HepG2 (cell line): ENCODE results near the gene HPD. TPM values are rescaled to one million over a fixed set of nuclear protein-coding genes. Genes with fewer than 3 reads are reported as not detected.
A peak's percentile ranks its signal among the peaks of the same experiment; 100 is the strongest.

ENCODE experiments used
- ATAC-seq: fragments of 200-7000 bp; cut with Tn5 transposase; 3 replicates; pipeline ENCODE4 v1.9.1; 2020; ENCODE audit warnings: mild to moderate bottlenecking, moderate library complexity
- BruUV-seq: library from RNA; stranded (reverse); fragments of 400-500 nt; replicated peaks from 2 replicates; lab custom pipeline; 2021; lab: Mats Ljungman, UMichigan
- CTCF ChIA-PET: fragments of 300-600 bp; formaldehyde crosslinking; extraction: SDS; loops from one replicate; lab custom pipeline; 2021; ENCODE audit warnings: low total read pairs, inconsistent platforms, low intra/inter-chr PET ratio; lab: Yijun Ruan, JAX
- POLR2A ChIA-PET: fragments of 350-600 bp; sonication (Branson Sonifier 250); formaldehyde crosslinking; loops from one replicate; lab custom pipeline; 2020; ENCODE audit warnings: antibody characterized with exemption, inconsistent platforms; lab: Yijun Ruan, JAX
- DNase-seq: peaks from one replicate; pipeline ENCODE4 v3.0.0-alpha.2; 2015; ENCODE audit warnings: low spot score
- FAIRE-seq: peaks from 3 replicates; lab custom pipeline; 2011; peaks lifted over from hg19 to GRCh38; lab: Jason Lieb, UNC
- H2AFZ ChIP-seq: one replicate; pipeline ENCODE4 v1.6.1; 2011; ENCODE audit warnings: low read length, inconsistent platforms
- H3K27ac ChIP-seq: fragments of 300-600 bp; 3 replicates; pipeline ENCODE4 v1.8.0; 2011; ENCODE audit warnings: mixed run types, mild to moderate bottlenecking, mixed read lengths, low read length, inconsistent platforms; ENCODE audit not compliant: insufficient read depth; ENCODE audit errors: extremely low read length
- H3K27me3 ChIP-seq, 2 experiments: fragments of 200-600 bp in 1 of 2; 2 replicates in 1 of 2; 3 replicates in 1 of 2; pipeline versions ENCODE4 v1.6.0 to v1.8.0; 2011; ENCODE audit warnings: low read length in 2 of 2, mild to moderate bottlenecking in 2 of 2, moderate library complexity in 2 of 2, inconsistent platforms in 1 of 2; ENCODE audit not compliant: insufficient read depth in 2 of 2, control insufficient read depth in 1 of 2
- H3K36me3 ChIP-seq, 2 experiments: fragments of 200-600 bp in 1 of 2; replicated peaks in 1 of 2; 2 replicates in 1 of 2; 3 replicates in 1 of 2; pipeline versions ENCODE4 v1.5.1 to v1.8.0; 2011; ENCODE audit warnings: low read length in 2 of 2, inconsistent platforms in 1 of 2; ENCODE audit not compliant: insufficient read depth in 2 of 2, control insufficient read depth in 1 of 2
- H3K4me1 ChIP-seq: 2 replicates; pipeline ENCODE4 v1.5.1; 2012; ENCODE audit warnings: low read length, inconsistent platforms; ENCODE audit not compliant: insufficient read depth
- H3K4me2 ChIP-seq: 2 replicates; pipeline ENCODE4 v1.6.0; 2011; ENCODE audit warnings: low read depth, low read length, inconsistent platforms
- H3K4me3 ChIP-seq, 3 experiments: fragments of 200-600 bp in 1 of 3; sonication (generic), shearing (Covaris generic) in 1 of 3; replicated peaks in 1 of 3; 2 replicates each; pipeline ENCODE4 v1.5.1; 2011 to 2016; ENCODE audit warnings: low read length in 3 of 3, inconsistent platforms in 2 of 3, low read depth in 2 of 3, mild to moderate bottlenecking in 2 of 3, control low read depth in 1 of 3, mixed read lengths in 1 of 3; ENCODE audit not compliant: insufficient read depth in 1 of 3
- H3K79me2 ChIP-seq: one replicate; pipeline ENCODE4 v1.6.1; 2011; ENCODE audit warnings: low read length, inconsistent platforms; ENCODE audit not compliant: insufficient read depth
- H3K9ac ChIP-seq: 2 replicates; pipeline ENCODE4 v1.6.0; 2011; ENCODE audit warnings: mild to moderate bottlenecking, low read depth, low read length, inconsistent platforms; ENCODE audit not compliant: insufficient read depth
- H3K9me3 ChIP-seq: 2 replicates; pipeline ENCODE4 v1.5.1; 2012; ENCODE audit warnings: mild to moderate bottlenecking, low read length
- H4K20me1 ChIP-seq: 2 replicates; pipeline ENCODE4 v1.6.0; 2011; ENCODE audit warnings: inconsistent platforms, mild to moderate bottlenecking, low read length, moderate library complexity; ENCODE audit not compliant: insufficient read depth
- AGO1 ChIP-seq: fragments of 200-400 bp; formaldehyde crosslinking; IDR thresholded peaks from 2 replicates; pipeline ENCODE4 v1.6.1; 2017; ENCODE audit warnings: mild to moderate bottlenecking, low read depth, low read length, moderate library complexity; ENCODE audit not compliant: poor library complexity, severe bottlenecking
- AGO2 ChIP-seq: fragments of 200-400 bp; formaldehyde crosslinking; optimal IDR thresholded peaks from 2 replicates; pipeline ENCODE3; 2017; ENCODE audit warnings: mild to moderate bottlenecking, low read depth, low read length, moderate library complexity
- HES4 ChIP-seq: sonication (generic); formaldehyde crosslinking; IDR thresholded peaks from 2 replicates; pipeline ENCODE4 v1.9.0; 2021; ENCODE audit warnings: mild to moderate bottlenecking, missing genetic modification reagents, borderline replicate concordance
- MAF1 ChIP-seq: sonication (generic); formaldehyde crosslinking; IDR thresholded peaks from 2 replicates; pipeline ENCODE4 v1.5.0; 2020; ENCODE audit warnings: missing genetic modification reagents, borderline replicate concordance
- MYPOP ChIP-seq: sonication (generic); formaldehyde crosslinking; IDR thresholded peaks from 2 replicates; pipeline ENCODE4 v1.8.1; 2023; ENCODE audit warnings: mild to moderate bottlenecking, moderate library complexity, missing genetic modification reagents
- NKX3-1 ChIP-seq: sonication (generic); formaldehyde crosslinking; IDR thresholded peaks from 2 replicates; pipeline ENCODE4 v1.5.0; 2020; ENCODE audit warnings: missing genetic modification reagents
- NRL ChIP-seq: sonication (generic); formaldehyde crosslinking; IDR thresholded peaks from 2 replicates; pipeline ENCODE4 v1.5.0; 2020; ENCODE audit warnings: missing genetic modification reagents, mild to moderate bottlenecking, moderate library complexity, borderline replicate concordance
- RARG ChIP-seq: sonication (generic); formaldehyde crosslinking; IDR thresholded peaks from 2 replicates; pipeline ENCODE4 v1.4.0; 2020; ENCODE audit warnings: low read depth, mild to moderate bottlenecking, missing genetic modification reagents
- RBFOX2 ChIP-seq: fragments of 200-400 bp; formaldehyde crosslinking; IDR thresholded peaks from 2 replicates; pipeline ENCODE4 v1.6.1; 2017; ENCODE audit warnings: low read depth, mild to moderate bottlenecking, low read length
- SAFB2 ChIP-seq: sonication (generic); formaldehyde crosslinking; IDR thresholded peaks from 2 replicates; pipeline ENCODE4 v1.5.1; 2020; ENCODE audit warnings: missing genetic modification reagents, low read depth, mild to moderate bottlenecking, borderline replicate concordance
- SALL2 ChIP-seq: sonication (generic); formaldehyde crosslinking; IDR thresholded peaks from 2 replicates; pipeline ENCODE4 v1.8.1; 2023; ENCODE audit warnings: mild to moderate bottlenecking, missing genetic modification reagents, inconsistent platforms
- SNAPC4 ChIP-seq: sonication (generic); formaldehyde crosslinking; IDR thresholded peaks from 2 replicates; pipeline ENCODE4 v1.4.0; 2020; ENCODE audit warnings: mild to moderate bottlenecking, missing genetic modification reagents
- ZFP37 ChIP-seq: sonication (generic); formaldehyde crosslinking; IDR thresholded peaks from 2 replicates; pipeline ENCODE4 v1.4.0; 2020; ENCODE audit warnings: missing genetic modification reagents, borderline replicate concordance
- ZKSCAN1 ChIP-seq: fragments of 150-350 bp; IDR thresholded peaks from 2 replicates; pipeline ENCODE4 v1.6.1; 2014; ENCODE audit warnings: low read length
- ZNF235 ChIP-seq: sonication (generic); formaldehyde crosslinking; IDR thresholded peaks from 2 replicates; pipeline ENCODE4 v1.8.1; 2023; ENCODE audit warnings: mild to moderate bottlenecking, missing genetic modification reagents, borderline replicate concordance
- ZNF607 ChIP-seq: sonication (generic); formaldehyde crosslinking; IDR thresholded peaks from 2 replicates; pipeline ENCODE4 v1.5.1; 2020; ENCODE audit warnings: missing genetic modification reagents, mild to moderate bottlenecking, borderline replicate concordance
- ZNF691 ChIP-seq: sonication (generic); formaldehyde crosslinking; IDR thresholded peaks from 2 replicates; pipeline ENCODE4 v1.4.0; 2020; ENCODE audit warnings: missing genetic modification reagents, low read depth, mild to moderate bottlenecking, borderline replicate concordance
- ZZZ3 ChIP-seq: sonication (generic); formaldehyde crosslinking; IDR thresholded peaks from 2 replicates; pipeline ENCODE4 v1.4.0; 2020; ENCODE audit warnings: missing genetic modification reagents, mild to moderate bottlenecking, borderline replicate concordance
- WGBS: methylation state at CpG from one replicate; pipeline ENCODE4 v1.1.6; 2017; ENCODE audit warnings: low lambda C conversion rate; 5-methylcytosine and 5-hydroxymethylcytosine counted together
- in situ Hi-C: cut with HindIII; loops from 2 replicates; pipeline ENCODE4 v1.10.0; 2017; ENCODE audit warnings: low pct_unique_long_range_greater_than_20kb; ENCODE audit not compliant: extremely low pct_ligation_motif_present
- intact Hi-C: fragments of 100-400 bp; cut with micrococcal nuclease; formaldehyde crosslinking; loops from one replicate; pipeline ENCODE4 v1.10.0; 2022; ENCODE audit not compliant: unreplicated experiment
- polyA plus RNA-seq, 8 experiments: library from polyadenylated mRNA; depleted of rRNA in 3 of 8; stranded (reverse) in 7 of 8; unstranded in 1 of 8; fragments of >200 nt; fragmentation: Illumina TruSeq in 4 of 8; extraction: Trizol in 4 of 8; gene quantifications; 2 replicates each; pipeline versions ENCODE4 v1.2.1 to v1.2.3, GENCODE V29; 2011 to 2016; ENCODE audit warnings: low read depth in 4 of 8, missing spikeins in 1 of 8, mixed read lengths in 1 of 8; ENCODE audit not compliant: insufficient read depth in 1 of 8
- total RNA-seq, 5 experiments: library from RNA; depleted of rRNA; stranded (reverse); fragments of >200 nt; fragmentation: Illumina TruSeq; extraction: Trizol; gene quantifications; 2 replicates each; pipeline ENCODE4 v1.2.3, GENCODE V29; 2016; ENCODE audit warnings: low read depth in 1 of 5

The HPD gene
- total and polyA plus RNA-seq, 2 of the 13 experiments (the other 11 are each of a cell fraction or from before 2014, with no cell fraction given), result 120 to 195 TPM

GRCh38 chr12:121825041-121825523 lies 33.6 kb downstream of the HPD start:
- no peak overlapping the region for H2AFZ ChIP-seq
- no peaks in the 10 kb centered on the region for H4K20me1 ChIP-seq
- CTCF ChIA-PET, result no interaction called here
- ATAC-seq (no peak), DNase-seq (no peak), FAIRE-seq (no peak)
- BruUV-seq, result no TSS peak
- no peak overlapping the region for H3K27ac ChIP-seq
- peaks cover 22 to 46% of the 10 kb centered on the region in 2 experiments for H3K36me3 ChIP-seq
- intact Hi-C loops (no loop called here), in situ Hi-C loops (no loop called here)
- 96% methylated on average over 15 of the region's 18 CpGs for whole genome bisulfite sequencing
- no peaks in the 10 kb centered on the region for H3K27me3 ChIP-seq
- no peak overlapping the region for H3K4me3 ChIP-seq
- POLR2A ChIA-PET, result interaction anchor here (1.1 kb wide), 1 partner anchor 13 kb away, joined by 3 read pairs; no protein-coding TSS in a partner anchor
- H3K4me1 ChIP-seq, result no peaks in the 10 kb centered on the region
- H3K9me3 ChIP-seq, result no peaks in the 10 kb centered on the region
- H3K79me2 ChIP-seq, result no peaks in the 10 kb centered on the region
- no peak overlapping the region for H3K9ac ChIP-seq
- no peak overlapping the region for H3K4me2 ChIP-seq
- TF ChIP-seq SAFB2 (no peak), NRL (CRISPR knock-in tag) (no peak), HES4 (CRISPR knock-in tag) (no peak), MAF1 (CRISPR knock-in tag) (no peak), ZZZ3 (CRISPR knock-in tag) (no peak), ZNF235 (CRISPR knock-in tag) (no peak), ZNF607 (CRISPR knock-in tag) (no peak), ZNF691 (CRISPR knock-in tag) (no peak), AGO2 (peak; percentile 94), ZFP37 (CRISPR knock-in tag) (no peak), RBFOX2 (0 out of 2 replicates have a peak, but pooled peaks have one; percentile 21), MYPOP (CRISPR knock-in tag) (no peak), RARG (CRISPR knock-in tag) (no peak), ZKSCAN1 (no peak), SALL2 (CRISPR knock-in tag) (no peak), AGO1 (peak; percentile 55), NKX3-1 (CRISPR knock-in tag) (no peak), SNAPC4 (no peak)
